Osteoblast (primary cell): ENCODE results near the gene PPP2CA. TPM values are rescaled to one million over a fixed set of nuclear protein-coding genes. Genes with fewer than 3 reads are reported as not detected.
A peak's percentile ranks its signal among the peaks of the same experiment; 100 is the strongest.
"Not testable (repeated sequence)": the region's sequence is repeated elsewhere in the genome, so short reads cannot be mapped to it uniquely, and the experiment has no call there.

Experiments used
- DNase-seq: peaks from one replicate; pipeline ENCODE4 v3.0.0; 2011; ENCODE audit warnings: low spot score, mixed read lengths; ENCODE audit not compliant: insufficient read length; ENCODE audit errors: missing footprints
- H2AFZ ChIP-seq: 2 replicates; pipeline ENCODE4 v1.6.0; 2011; ENCODE audit warnings: mild to moderate bottlenecking, low read length
- H3K27ac ChIP-seq: 2 replicates; pipeline ENCODE4 v1.5.1; 2011; ENCODE audit warnings: mild to moderate bottlenecking, low read depth, low read length, moderate library complexity
- H3K27me3 ChIP-seq: 2 replicates; pipeline ENCODE4 v1.6.0; 2012; ENCODE audit warnings: mild to moderate bottlenecking, control low read depth, inconsistent platforms, low read length, moderate library complexity; ENCODE audit not compliant: insufficient read depth
- H3K36me3 ChIP-seq: 2 replicates; pipeline ENCODE4 v1.5.1; 2011; ENCODE audit warnings: mild to moderate bottlenecking, low read length, control low read depth, moderate library complexity; ENCODE audit not compliant: insufficient read depth
- H3K4me1 ChIP-seq: 2 replicates; pipeline ENCODE4 v1.5.1; 2011; ENCODE audit warnings: mild to moderate bottlenecking, low read length, control low read depth, moderate library complexity; ENCODE audit not compliant: insufficient read depth
- H3K4me2 ChIP-seq: 2 replicates; pipeline ENCODE4 v1.6.0; 2011; ENCODE audit warnings: mild to moderate bottlenecking, low read length; ENCODE audit not compliant: insufficient read depth
- H3K4me3 ChIP-seq: fragments of 200-600 bp; sonication (generic); 3 replicates; pipeline ENCODE4 v1.5.1; 2012; ENCODE audit warnings: mild to moderate bottlenecking, low read length, inconsistent platforms; ENCODE audit not compliant: insufficient read depth
- H3K79me2 ChIP-seq: 2 replicates; pipeline ENCODE4 v1.6.0; 2012; ENCODE audit warnings: mild to moderate bottlenecking, low read length, control low read depth, inconsistent platforms; ENCODE audit not compliant: insufficient read depth
- H3K9me3 ChIP-seq: 2 replicates; pipeline ENCODE4 v1.5.1; 2011; ENCODE audit warnings: low read depth, low read length, control low read depth
- H4K20me1 ChIP-seq: 2 replicates; pipeline ENCODE4 v1.6.0; 2012; ENCODE audit warnings: mild to moderate bottlenecking, low read length, control low read depth; ENCODE audit not compliant: insufficient read depth
- CTCF ChIP-seq: IDR thresholded peaks from 2 replicates; pipeline ENCODE4 v1.5.1; 2011; ENCODE audit warnings: mild to moderate bottlenecking, low read depth, low read length, moderate library complexity; ENCODE audit errors: extremely low read depth
- total RNA-seq: library from RNA; depleted of rRNA; stranded (reverse); fragments of >200 nt; gene quantifications from 2 replicates; pipeline ENCODE4 v1.2.3, GENCODE V29; 2012

The PPP2CA gene
- total RNA-seq, 1 donor: 55.4 TPM

GRCh38 chr5:134258896-134259295 lies 33.0 kb upstream of the PPP2CA start:
- H3K79me2 ChIP-seq: no peaks in the 10 kb centered on the region
- H4K20me1 ChIP-seq: no peaks in the 10 kb centered on the region
- H3K9me3 ChIP-seq: no peaks in the 10 kb centered on the region
- no peak overlapping the region for H3K4me2 ChIP-seq
- DNase-seq: no peak
- H3K36me3 ChIP-seq: no peaks in the 10 kb centered on the region
- no peak overlapping the region for H2AFZ ChIP-seq
- H3K4me1 ChIP-seq: peaks cover 11% of the 10 kb centered on the region
- TF ChIP-seq CTCF: no peak
- H3K27me3 ChIP-seq: no peaks in the 10 kb centered on the region
- no peak overlapping the region for H3K27ac ChIP-seq
- H3K4me3 ChIP-seq: no peak overlapping the region

GRCh38 chr5:134257176-134257575 lies 31.3 kb upstream of the PPP2CA start:
- TF ChIP-seq CTCF: no peak
- H3K79me2 ChIP-seq: no peaks in the 10 kb centered on the region
- H4K20me1 ChIP-seq: no peaks in the 10 kb centered on the region
- no peak overlapping the region for H3K4me2 ChIP-seq
- H3K4me1 ChIP-seq: peaks cover 20% of the 10 kb centered on the region
- no peak overlapping the region for H2AFZ ChIP-seq
- no peaks in the 10 kb centered on the region for H3K9me3 ChIP-seq
- no peaks in the 10 kb centered on the region for H3K36me3 ChIP-seq
- DNase-seq: no peak
- no peaks in the 10 kb centered on the region for H3K27me3 ChIP-seq
- H3K27ac ChIP-seq: no peak overlapping the region
- no peak overlapping the region for H3K4me3 ChIP-seq

- H3K27me3 ChIP-seq: no peaks in the 10 kb centered on the region
- no peak overlapping the region for H3K27ac ChIP-seq
- no peaks in the 10 kb centered on the region for H3K79me2 ChIP-seq
- no peaks in the 10 kb centered on the region for H3K36me3 ChIP-seq
- no peak overlapping the region for H3K4me3 ChIP-seq
- peak; percentile 71 for DNase-seq
- H3K9me3 ChIP-seq: no peaks in the 10 kb centered on the region
- H3K4me1 ChIP-seq: peaks cover 20% of the 10 kb centered on the region
- no peak overlapping the region for H3K4me2 ChIP-seq
- no peaks in the 10 kb centered on the region for H4K20me1 ChIP-seq
- TF ChIP-seq CTCF: no peak
- H2AFZ ChIP-seq: no peak overlapping the region
These were observed 29.7 kb upstream of the PPP2CA start for GRCh38 chr5:134255418-134256150.

GRCh38 chr5:134253368-134254153 lies 27.7 kb upstream of the PPP2CA start:
- peaks cover 20% of the 10 kb centered on the region for H3K4me1 ChIP-seq
- H3K4me3 ChIP-seq, DNase-seq, H3K27me3 ChIP-seq, H3K36me3 ChIP-seq, H2AFZ ChIP-seq, H3K79me2 ChIP-seq, H3K9me3 ChIP-seq, H3K4me2 ChIP-seq, H4K20me1 ChIP-seq: not testable (repeated sequence)
- peak overlapping the region; percentile 43 for H3K27ac ChIP-seq
